Chondrocyte (in vitro differentiated cells): ENCODE results near the gene ZNF837. TPM values are rescaled to one million over a fixed set of nuclear protein-coding genes. Genes with fewer than 3 reads are reported as not detected.

Experiments
- DNase-seq: peaks from one replicate; pipeline ENCODE4 v3.0.0; 2021; ENCODE audit warnings: mixed read lengths, low spot score
- H3K27ac Mint-ChIP-seq: one replicate; pipeline ENCODE4 v1.8.0; 2021; ENCODE audit warnings: mild to moderate bottlenecking, moderate library complexity, mixed read lengths; ENCODE audit not compliant: unreplicated experiment
- H3K27me3 Mint-ChIP-seq: 2 replicates; pipeline ENCODE4 v1.8.0; 2021; ENCODE audit warnings: low read depth, mixed read lengths
- H3K36me3 Mint-ChIP-seq: 2 replicates; pipeline ENCODE4 v1.8.0; 2021; ENCODE audit warnings: low read depth, mixed read lengths
- H3K4me1 Mint-ChIP-seq: 2 replicates; pipeline ENCODE4 v1.8.0; 2021; ENCODE audit warnings: low read depth, mild to moderate bottlenecking, mixed read lengths
- H3K4me3 Mint-ChIP-seq: one replicate; pipeline ENCODE4 v1.8.0; 2021; ENCODE audit warnings: mild to moderate bottlenecking, moderate library complexity, mixed read lengths; ENCODE audit not compliant: unreplicated experiment
- H3K9me3 Mint-ChIP-seq: 2 replicates; pipeline ENCODE4 v1.8.0; 2021; ENCODE audit warnings: low read depth, mixed read lengths
- CTCF ChIP-seq: fragments of 200-600 bp; sonication (generic); IDR thresholded peaks from 2 replicates; pipeline ENCODE4 v1.5.0; 2021; ENCODE audit warnings: antibody characterized with exemption, mild to moderate bottlenecking, moderate library complexity
- total RNA-seq: library from RNA; stranded (reverse); gene quantifications from 3 replicates; pipeline ENCODE4 v1.2.1, GENCODE V29; 2021

ZNF837 gene
- total RNA-seq, 1 donor from 2014 or later = 2.5 TPM

- Mint-ChIP-seq H3K36me3 (peaks cover 3% of the 10 kb centered on the region), H3K4me1 (peaks cover 11% of the 10 kb centered on the region), H3K9me3 (no peaks in the 10 kb centered on the region), H3K27ac (no peak overlapping the region), H3K4me3 (no peak overlapping the region), H3K27me3 (no peaks in the 10 kb centered on the region)
- DNase-seq = no peak
- no peak for TF ChIP-seq CTCF
Measured at GRCh38 chr19:58364146-58364545, 16.7 kb downstream of the ZNF837 start.

- Mint-ChIP-seq H3K9me3 (no peaks in the 10 kb centered on the region), H3K36me3 (peaks cover 3% of the 10 kb centered on the region), H3K27ac (peak within 1 kb of the TSS; percentile 92), H3K4me3 (peak within 1 kb of the TSS; percentile 83), H3K4me1 (peaks cover 11% of the 10 kb centered on the region), H3K27me3 (no peaks in the 10 kb centered on the region)
- TF ChIP-seq CTCF = peak; percentile 26
- peak; percentile 98 for DNase-seq
Measured at GRCh38 chr19:58362272-58362994, 18.4 kb downstream of the ZNF837 start, which contains the start of gene ZNF497. Gene ZNF497 (minus strand): TSS chr19:58362751. CDS start chr19:58357635, 5,116 bp downstream.

- no peak for DNase-seq
- Mint-ChIP-seq H3K36me3 (no peaks in the 10 kb centered on the region), H3K27ac (peak overlapping the region; percentile 92)
Measured at GRCh38 chr19:58361900-58362271, 18.9 kb downstream of the ZNF837 start.

GRCh38 chr19:58357481-58358145, 23.2 kb downstream of the ZNF837 start:
- TF ChIP-seq CTCF = no peak
- peaks cover 11% of the 10 kb centered on the region for H3K4me1 Mint-ChIP-seq
- H3K27me3 Mint-ChIP-seq = no peaks in the 10 kb centered on the region
- no peaks in the 10 kb centered on the region for H3K9me3 Mint-ChIP-seq
- H3K4me3 Mint-ChIP-seq = no peak overlapping the region
- H3K27ac Mint-ChIP-seq = no peak overlapping the region
- DNase-seq = no peak
- H3K36me3 Mint-ChIP-seq = no peaks in the 10 kb centered on the region

More at GRCh38 chr19:58361900-58362271, 18.9 kb downstream of the ZNF837 start:
- H3K9me3 Mint-ChIP-seq = no peaks in the 10 kb centered on the region
- H3K4me3 Mint-ChIP-seq = peak overlapping the region; percentile 83
- no peaks in the 10 kb centered on the region for H3K27me3 Mint-ChIP-seq
- H3K4me1 Mint-ChIP-seq = peaks cover 11% of the 10 kb centered on the region
- peak; percentile 56 for TF ChIP-seq CTCF

GRCh38 chr19:58356766-58357480, 23.9 kb downstream of the ZNF837 start:
- no peak for TF ChIP-seq CTCF
- DNase-seq = no peak
- no peaks in the 10 kb centered on the region for H3K9me3 Mint-ChIP-seq
- peaks cover 7% of the 10 kb centered on the region for H3K4me1 Mint-ChIP-seq
- peaks cover 4% of the 10 kb centered on the region for H3K36me3 Mint-ChIP-seq
- no peak overlapping the region for H3K27ac Mint-ChIP-seq
- no peaks in the 10 kb centered on the region for H3K27me3 Mint-ChIP-seq
- H3K4me3 Mint-ChIP-seq = no peak overlapping the region
